NAMALWA (cell line): Measurements from ENCODE around the gene IGSF9B.
A peak's percentile ranks its signal among the peaks of the same experiment; 100 is the strongest.

Experiments
- DNase-seq: peaks from one replicate; pipeline ENCODE4 v3.0.0-alpha.2; 2015; ENCODE audit warnings: low spot score

The IGSF9B gene

GRCh38 chr11:133901316-133901715, 55.5 kb downstream of the IGSF9B start:
- no peak for DNase-seq

GRCh38 chr11:133900176-133901105, 56.3 kb downstream of the IGSF9B start:
- DNase-seq: no peak

GRCh38 chr11:133898770-133899115, 58.0 kb downstream of the IGSF9B start:
- no peak for DNase-seq

GRCh38 chr11:133898031-133898769, 58.6 kb downstream of the IGSF9B start:
- DNase-seq: peak; percentile 16

- DNase-seq: no peak
Observed at GRCh38 chr11:133897331-133897650, 59.5 kb downstream of the IGSF9B start.

GRCh38 chr11:133896642-133897330, 60.0 kb downstream of the IGSF9B start:
- DNase-seq: no peak

GRCh38 chr11:133896028-133896427, 60.7 kb downstream of the IGSF9B start:
- no peak for DNase-seq

GRCh38 chr11:133895551-133895950, 61.2 kb downstream of the IGSF9B start:
- DNase-seq: no peak

GRCh38 chr11:133895061-133895479, 61.7 kb downstream of the IGSF9B start:
- peak; percentile 30 for DNase-seq

- no peak for DNase-seq
Observed at GRCh38 chr11:133893381-133893780, 63.4 kb downstream of the IGSF9B start.

GRCh38 chr11:133892584-133893380, 64.0 kb downstream of the IGSF9B start:
- DNase-seq: no peak

- no peak for DNase-seq
Observed at GRCh38 chr11:133892126-133892525, 64.6 kb downstream of the IGSF9B start.

GRCh38 chr11:133889893-133890292, 66.9 kb downstream of the IGSF9B start:
- DNase-seq: no peak

- DNase-seq: no peak
Observed at GRCh38 chr11:133889188-133889587, 67.6 kb downstream of the IGSF9B start.

GRCh38 chr11:133887692-133888332, 69.0 kb downstream of the IGSF9B start:
- no peak for DNase-seq

GRCh38 chr11:133886029-133886428, 70.7 kb downstream of the IGSF9B start:
- no peak for DNase-seq

- no peak for DNase-seq
Observed at GRCh38 chr11:133872160-133872559, 84.6 kb downstream of the IGSF9B start.

- DNase-seq: no peak
Observed at GRCh38 chr11:133867456-133867855, 89.3 kb downstream of the IGSF9B start.

- DNase-seq: no peak
Observed at GRCh38 chr11:133865466-133865865, 91.3 kb downstream of the IGSF9B start.

GRCh38 chr11:133864756-133865155, 92.0 kb downstream of the IGSF9B start:
- no peak for DNase-seq

- DNase-seq: no peak
Observed at GRCh38 chr11:133860151-133860550, 96.6 kb downstream of the IGSF9B start.
